Left lung (tissue), 10 donors: Measurements from ENCODE around the gene OR4D11. TPM values are rescaled to one million over a fixed set of nuclear protein-coding genes. Genes with fewer than 3 reads are reported as not detected.
"Not testable (repeated sequence)": the region's sequence is repeated elsewhere in the genome, so short reads cannot be mapped to it uniquely, and the experiment has no call there.

Experiments used
- ATAC-seq: fragments of 200-7000 bp; cut with Tn5 transposase; one replicate; pipeline ENCODE4 v1.9.1; 2020; ENCODE audit warnings: moderate library complexity
- DNase-seq, 4 donors: peaks; one replicate each; pipeline ENCODE4 v3.0.0-alpha.2; 2013 to 2020
- H3K27ac ChIP-seq, 2 donors: fragments of 200-600 bp; sonication (generic) in 1 of 2; one replicate each; pipeline versions ENCODE4 v1.5.0 to v1.8.0; 2020 to 2021
- H3K27me3 ChIP-seq, 2 donors: fragments of 200-600 bp; sonication (generic) in 1 of 2; one replicate each; pipeline versions ENCODE4 v1.5.0 to v1.8.0; 2020 to 2021
- H3K36me3 ChIP-seq, 2 donors: fragments of 200-600 bp; sonication (generic) in 1 of 2; one replicate each; pipeline versions ENCODE4 v1.5.0 to v1.8.0; 2020 to 2021
- H3K4me1 ChIP-seq, 2 donors: fragments of 200-600 bp; one replicate each; pipeline ENCODE4 v1.8.0; 2021
- H3K4me3 ChIP-seq, 2 donors: fragments of 200-600 bp; sonication (generic) in 1 of 2; one replicate each; pipeline versions ENCODE4 v1.5.0 to v1.8.0; 2020 to 2021; ENCODE audit warnings: mild to moderate bottlenecking in 1 of 2
- H3K9me3 ChIP-seq, 2 donors: fragments of 200-600 bp; sonication (generic) in 1 of 2; one replicate each; pipeline versions ENCODE4 v1.5.0 to v1.8.0; 2020 to 2021
- CTCF ChIP-seq, 2 donors: fragments of 200-600 bp; sonication (generic) in 1 of 2; IDR thresholded peaks; one replicate each; pipeline versions ENCODE4 v1.5.0 to v1.8.0; 2021; ENCODE audit warnings: antibody characterized with exemption in 2 of 2
- intact Hi-C, 2 donors: fragments of 100-400 bp; cut with DNase I; formaldehyde crosslinking; loops; one replicate each; pipeline versions ENCODE4 v1.11.2 to v1.14.2; 2022
- polyA plus RNA-seq, 6 donors: library from polyadenylated mRNA; unstranded; fragments of 120-200 nt; gene quantifications; one replicate each; pipeline ENCODE4 v1.2.1, GENCODE V29; 2013; ENCODE audit not compliant: insufficient read length in 6 of 6
- total RNA-seq, 2 donors: library from RNA; stranded (reverse); fragmentation: NEBNext Ultra II Directional; extraction: Animal tissue kit (Norgen Biotek cat#: 25700); gene quantifications; one replicate each; pipeline ENCODE4 v1.2.1, GENCODE V29; 2021
- donor health status: DM: no; HTN: yes; CAD: no.
- donor health status: DM: no; HTN: no; CAD: no.

Gene OR4D11
- total and polyA plus RNA-seq, 8 donors, result not detected

GRCh38 chr11:59534676-59535075, 31.3 kb downstream of the OR4D11 start:
- TF ChIP-seq CTCF (IDR thresholded peaks at IDR 0.05), result no peak
- Histone ChIP-seq H3K4me1 (peaks cover 0 to 11% of the 10 kb centered on the region in 2 donors), H3K36me3 (no peaks in the 10 kb centered on the region), H3K27me3 (no peaks in the 10 kb centered on the region), H3K27ac (no peak overlapping the region), H3K4me3 (no peak overlapping the region), H3K9me3 (no peaks in the 10 kb centered on the region)
- no peak for DNase-seq
- no peak for ATAC-seq
- intact Hi-C loops, result no loop called here

DNA sequence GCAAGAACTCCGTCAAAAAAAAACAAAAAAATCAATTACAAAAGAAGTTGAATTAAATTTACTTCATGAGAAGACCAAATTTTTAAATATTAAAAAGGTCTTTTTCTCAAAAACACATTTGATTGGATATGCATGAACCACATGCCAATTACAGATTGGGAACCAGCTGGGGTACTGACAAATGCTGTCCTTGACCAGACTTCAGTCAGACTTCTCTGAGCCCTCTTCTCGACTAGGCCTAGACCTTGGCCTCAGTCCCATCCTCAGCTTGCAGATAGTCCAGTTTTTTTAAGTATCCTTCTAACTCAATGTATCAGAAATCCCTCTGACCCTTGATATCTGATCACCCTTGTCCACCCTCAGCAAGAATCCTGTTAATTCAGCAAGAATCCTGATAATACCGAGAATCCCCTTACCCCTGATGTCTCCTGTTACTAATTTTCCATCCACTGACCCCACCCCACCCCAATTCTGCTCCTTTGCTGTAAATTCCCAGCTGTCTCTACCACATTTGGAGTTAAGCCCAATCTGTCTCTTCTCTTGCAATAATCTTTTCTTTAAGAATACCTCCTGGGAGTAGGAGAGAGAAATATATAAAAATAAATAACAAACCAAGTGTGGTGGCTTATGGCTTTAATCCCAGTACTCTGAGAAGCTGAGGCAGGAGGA, 38.9 kb downstream of the OR4D11 start:
- no peaks in the 10 kb centered on the region for H3K9me3 ChIP-seq
- intact Hi-C loops, result no loop called here
- H3K27ac ChIP-seq, result no peak overlapping the region
- no peak overlapping the region for H3K4me3 ChIP-seq
- H3K27me3 ChIP-seq, result no peaks in the 10 kb centered on the region
- no peaks in the 10 kb centered on the region for H3K36me3 ChIP-seq
- peaks cover 0 to 6% of the 10 kb centered on the region in 2 donors for H3K4me1 ChIP-seq
- no peak for DNase-seq
- ATAC-seq, result no peak
- no peak for TF ChIP-seq CTCF (IDR thresholded peaks at IDR 0.05)

GRCh38 chr11:59543713-59544112, 40.3 kb downstream of the OR4D11 start:
- H3K9me3 ChIP-seq, intact Hi-C loops, DNase-seq, H3K27me3 ChIP-seq, ATAC-seq, H3K27ac ChIP-seq, H3K36me3 ChIP-seq, H3K4me3 ChIP-seq: not testable (repeated sequence)
- H3K4me1 ChIP-seq, result peaks cover 0 to 11% of the 10 kb centered on the region in 2 donors

DNA sequence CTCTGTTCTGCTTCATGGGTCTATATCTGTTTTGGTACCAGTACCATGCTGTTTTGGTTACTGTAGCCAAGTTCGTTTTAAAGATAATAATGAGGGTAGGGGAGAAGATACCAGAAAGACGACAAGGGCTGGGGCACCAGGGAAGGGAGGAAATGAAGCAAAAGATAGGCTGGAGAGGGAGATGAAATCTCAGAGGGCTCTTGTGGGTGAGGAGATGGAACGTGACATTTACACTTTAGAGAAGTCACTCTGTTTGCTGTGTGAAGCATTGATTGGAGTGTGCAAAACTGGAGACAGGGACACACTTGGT, 41.4 kb downstream of the OR4D11 start:
- no peak for TF ChIP-seq CTCF (IDR thresholded peaks at IDR 0.05)
- no peak overlapping the region for H3K4me3 ChIP-seq
- H3K9me3 ChIP-seq, result no peaks in the 10 kb centered on the region
- no peak for ATAC-seq
- intact Hi-C loops, result no loop called here
- H3K36me3 ChIP-seq, result no peaks in the 10 kb centered on the region
- H3K27ac ChIP-seq, result no peak overlapping the region
- DNase-seq, result no peak
- no peaks in the 10 kb centered on the region for H3K27me3 ChIP-seq
- H3K4me1 ChIP-seq, result peaks cover 0 to 22% of the 10 kb centered on the region in 2 donors

- H3K27me3 ChIP-seq, result no peaks in the 10 kb centered on the region
- peaks cover 0 to 28% of the 10 kb centered on the region in 2 donors for H3K4me1 ChIP-seq
- TF ChIP-seq CTCF (IDR thresholded peaks at IDR 0.05), result no peak
- H3K36me3 ChIP-seq, result no peaks in the 10 kb centered on the region
- DNase-seq, result no peak
- no peak overlapping the region for H3K4me3 ChIP-seq
- ATAC-seq, result no peak
- no peak overlapping the region for H3K27ac ChIP-seq
- intact Hi-C loops, result no loop called here
- no peaks in the 10 kb centered on the region for H3K9me3 ChIP-seq
Measured at GRCh38 chr11:59545179-59546020, 42.0 kb downstream of the OR4D11 start.

- H3K27me3 ChIP-seq, DNase-seq, H3K9me3 ChIP-seq, H3K36me3 ChIP-seq, H3K27ac ChIP-seq, ATAC-seq, intact Hi-C loops, H3K4me3 ChIP-seq: not testable (repeated sequence)
- peaks cover 0 to 43% of the 10 kb centered on the region in 2 donors for H3K4me1 ChIP-seq
Measured at GRCh38 chr11:59547605-59548308, 44.4 kb downstream of the OR4D11 start.
